CD4-positive, alpha-beta T cell treated with Interleukin-6 for 4 hours (primary cell): ENCODE results near the gene PAWR.

ENCODE experiments used
- DNase-seq: peaks from one replicate; pipeline ENCODE4 v3.0.0-alpha.2; 2020; ENCODE audit warnings: mixed read lengths

The PAWR gene

GRCh38 chr12:79690638-79691510 is at the start of gene PAWR:
Gene PAWR, minus strand, starts transcription at chr12:79690964. Its CDS starts 720 bp downstream, at chr12:79690244.
- DNase-seq, result peak; percentile 44

GRCh38 chr12:79737875-79738718 is 47.3 kb upstream of the PAWR start:
- peak; percentile 25 for DNase-seq

- no peak for DNase-seq
These were observed 41.9 kb upstream of the PAWR start for GRCh38 chr12:79732638-79733037.

GRCh38 chr12:79725987-79726386 is 35.2 kb upstream of the PAWR start:
- no peak for DNase-seq

GRCh38 chr12:79717006-79717405 is 26.2 kb upstream of the PAWR start:
- no peak for DNase-seq

- no peak for DNase-seq
These were observed 24.5 kb upstream of the PAWR start for GRCh38 chr12:79715308-79715707.

- DNase-seq, result no peak
These were observed 20.1 kb upstream of the PAWR start for GRCh38 chr12:79710707-79711483.

GRCh38 chr12:79707830-79708229 is 17.1 kb upstream of the PAWR start:
- no peak for DNase-seq

GRCh38 chr12:79706676-79707075 is 15.9 kb upstream of the PAWR start:
- DNase-seq, result no peak

- DNase-seq, result no peak
These were observed 15.4 kb upstream of the PAWR start for GRCh38 chr12:79706156-79706555.

- no peak for DNase-seq
These were observed 8.2 kb upstream of the PAWR start for GRCh38 chr12:79698966-79699365.

- DNase-seq, result no peak
These were observed 5.7 kb upstream of the PAWR start for GRCh38 chr12:79696416-79696815.

GRCh38 chr12:79692860-79693577 is 2.3 kb upstream of the PAWR start:
- DNase-seq, result no peak

- no peak for DNase-seq
These were observed 916 bp upstream of the PAWR start for GRCh38 chr12:79691511-79692248.

- peak; percentile 9 for DNase-seq
These were observed 574 bp downstream of the PAWR start for GRCh38 chr12:79690142-79690637.

- DNase-seq, result no peak
These were observed 1.2 kb downstream of the PAWR start for GRCh38 chr12:79689477-79690141.

GRCh38 chr12:79689061-79689476 is 1.7 kb downstream of the PAWR start:
- DNase-seq, result no peak

GRCh38 chr12:79688376-79689060 is 2.2 kb downstream of the PAWR start:
- no peak for DNase-seq

GRCh38 chr12:79687711-79688260 is 3.0 kb downstream of the PAWR start:
- DNase-seq, result no peak

GRCh38 chr12:79686171-79686570 is 4.6 kb downstream of the PAWR start:
- DNase-seq, result no peak
